ENCODE results near the gene HLA-DMB.

DNA sequence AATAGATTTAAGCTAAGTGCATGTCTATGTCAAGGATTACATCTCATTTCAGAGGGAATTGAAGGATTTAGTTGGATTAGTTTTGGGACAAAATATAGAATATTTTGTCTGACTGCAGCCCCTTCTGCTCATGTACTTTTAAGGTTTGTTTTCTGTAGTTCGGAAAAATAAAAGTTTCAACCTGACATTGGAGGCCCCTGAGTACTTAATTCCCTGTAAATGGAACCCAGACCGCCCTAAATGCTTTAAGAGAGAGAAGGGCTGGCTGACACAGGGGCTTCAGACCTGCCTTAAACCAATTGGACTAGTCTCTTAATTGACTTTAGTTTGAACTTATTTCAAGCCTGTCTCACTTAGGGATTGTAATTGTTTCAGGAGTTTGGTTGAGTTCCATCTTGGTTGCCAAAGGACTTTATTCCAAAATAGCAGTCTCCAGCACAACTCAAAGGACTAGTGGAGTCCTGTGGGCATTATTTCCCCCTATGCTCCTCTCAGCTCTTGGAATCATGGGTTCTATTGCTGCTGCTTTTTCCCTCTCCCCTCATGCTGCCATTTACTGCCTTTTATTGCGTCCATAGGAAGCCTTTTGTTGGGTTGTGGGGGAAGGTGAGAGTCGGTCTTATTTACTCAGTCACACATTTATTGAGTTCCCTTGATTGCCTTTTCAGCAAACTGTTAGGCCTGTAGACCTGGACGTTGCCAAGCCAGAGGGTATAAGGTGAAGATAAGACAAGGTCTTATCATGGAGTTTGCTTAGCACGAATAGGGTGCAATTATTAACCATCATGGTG, 42.1 kb upstream of the HLA-DMB start:
- TF ChIP-seq TAF1 (IDR thresholded peaks at IDR 0.05; ENCODE audit: borderline replicate concordance, low read depth, low read length) (no peak), TBL1XR1 (IDR thresholded peaks at IDR 0.05; ENCODE audit: low read depth, low read length) (no peak), ETV6 (conservative IDR thresholded peaks at IDR 0.05 in 1 of 2, IDR thresholded peaks at IDR 0.05 in 1 of 2; ENCODE audit: borderline replicate concordance in 1 of 2, low read depth in 1 of 2) (no peak), RBBP5 (conservative IDR thresholded peaks at IDR 0.05) (no peak), SIN3A (IDR thresholded peaks at IDR 0.05; ENCODE audit: low read depth, low read length) (no peak), HCFC1 (IDR thresholded peaks at IDR 0.05; ENCODE audit: low read length) (no peak)
- TF ChIP-seq, protein P1, sequence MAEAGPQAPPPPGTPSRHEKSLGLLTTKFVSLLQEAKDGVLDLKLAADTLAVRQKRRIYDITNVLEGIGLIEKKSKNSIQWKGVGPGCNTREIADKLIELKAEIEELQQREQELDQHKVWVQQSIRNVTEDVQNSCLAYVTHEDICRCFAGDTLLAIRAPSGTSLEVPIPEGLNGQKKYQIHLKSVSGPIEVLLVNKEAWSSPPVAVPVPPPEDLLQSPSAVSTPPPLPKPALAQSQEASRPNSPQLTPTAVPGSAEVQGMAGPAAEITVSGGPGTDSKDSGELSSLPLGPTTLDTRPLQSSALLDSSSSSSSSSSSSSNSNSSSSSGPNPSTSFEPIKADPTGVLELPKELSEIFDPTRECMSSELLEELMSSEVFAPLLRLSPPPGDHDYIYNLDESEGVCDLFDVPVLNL (IDR thresholded peaks at IDR 0.05; ENCODE audit: low read depth, low read length) = no peak
- TF ChIP-seq, protein P2, sequence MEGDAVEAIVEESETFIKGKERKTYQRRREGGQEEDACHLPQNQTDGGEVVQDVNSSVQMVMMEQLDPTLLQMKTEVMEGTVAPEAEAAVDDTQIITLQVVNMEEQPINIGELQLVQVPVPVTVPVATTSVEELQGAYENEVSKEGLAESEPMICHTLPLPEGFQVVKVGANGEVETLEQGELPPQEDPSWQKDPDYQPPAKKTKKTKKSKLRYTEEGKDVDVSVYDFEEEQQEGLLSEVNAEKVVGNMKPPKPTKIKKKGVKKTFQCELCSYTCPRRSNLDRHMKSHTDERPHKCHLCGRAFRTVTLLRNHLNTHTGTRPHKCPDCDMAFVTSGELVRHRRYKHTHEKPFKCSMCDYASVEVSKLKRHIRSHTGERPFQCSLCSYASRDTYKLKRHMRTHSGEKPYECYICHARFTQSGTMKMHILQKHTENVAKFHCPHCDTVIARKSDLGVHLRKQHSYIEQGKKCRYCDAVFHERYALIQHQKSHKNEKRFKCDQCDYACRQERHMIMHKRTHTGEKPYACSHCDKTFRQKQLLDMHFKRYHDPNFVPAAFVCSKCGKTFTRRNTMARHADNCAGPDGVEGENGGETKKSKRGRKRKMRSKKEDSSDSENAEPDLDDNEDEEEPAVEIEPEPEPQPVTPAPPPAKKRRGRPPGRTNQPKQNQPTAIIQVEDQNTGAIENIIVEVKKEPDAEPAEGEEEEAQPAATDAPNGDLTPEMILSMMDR (IDR thresholded peaks at IDR 0.05 in 2 of 3, conservative IDR thresholded peaks at IDR 0.05 in 1 of 3; ENCODE audit: control insufficient read depth in 2 of 3, extremely low read depth in 1 of 3, insufficient read depth in 1 of 3, low read depth in 3 of 3, low read length in 3 of 3) = no peak

All from GM12878 (cell line).